HL-60/S4 (cell line): ENCODE data around the gene FGF7.
"Not testable (repeated sequence)": the region's sequence is repeated elsewhere in the genome, so short reads cannot be mapped to it uniquely, and the experiment has no call there.

Experiments
- in situ Hi-C: fragments of 300-500 bp; cut with MboI; formaldehyde crosslinking; loops from 2 replicates; pipeline ENCODE4 v1.14.3; 2022; ENCODE audit warnings: low sequenced_read_pairs

The FGF7 gene

DNA sequence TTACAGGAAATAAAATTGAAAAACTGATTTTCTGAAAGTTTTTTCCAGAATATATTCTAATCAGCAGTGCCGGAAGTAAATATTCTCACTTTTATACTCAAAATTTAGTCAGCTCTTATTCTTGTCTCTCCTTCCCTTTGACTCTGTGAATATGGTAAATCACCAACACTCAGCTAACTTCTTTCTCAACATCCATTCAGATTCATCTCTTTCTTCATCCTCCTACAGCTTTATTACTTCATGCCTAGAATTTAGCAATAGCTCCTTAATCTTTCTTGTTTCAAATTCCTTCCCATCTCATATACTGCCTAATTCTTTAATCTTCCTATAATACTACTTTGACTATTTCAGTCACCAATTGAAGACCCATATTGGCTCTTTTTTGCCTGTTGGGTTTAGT, 67.9 kb downstream of the FGF7 start:
- in situ Hi-C loops = no loop called here

DNA sequence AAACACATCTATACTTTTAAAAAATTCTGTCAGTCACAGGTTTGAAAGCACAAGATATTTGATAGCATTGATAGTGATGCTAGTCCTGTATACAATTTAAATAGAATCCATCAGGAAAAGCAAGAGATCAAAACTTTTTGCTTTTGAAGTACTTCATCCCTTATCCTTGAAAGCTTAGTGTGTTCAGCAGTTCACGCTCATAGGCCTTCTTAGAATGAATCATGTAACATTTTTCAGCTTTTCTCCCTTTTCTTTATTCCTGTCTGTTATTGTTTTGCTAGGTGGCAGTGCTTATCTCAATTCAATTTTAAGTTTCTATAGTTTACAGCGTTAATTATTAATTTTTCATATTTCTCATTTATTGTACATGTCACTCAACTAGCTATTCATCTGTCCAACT, 69.1 kb downstream of the FGF7 start:
- in situ Hi-C loops = no loop called here

DNA sequence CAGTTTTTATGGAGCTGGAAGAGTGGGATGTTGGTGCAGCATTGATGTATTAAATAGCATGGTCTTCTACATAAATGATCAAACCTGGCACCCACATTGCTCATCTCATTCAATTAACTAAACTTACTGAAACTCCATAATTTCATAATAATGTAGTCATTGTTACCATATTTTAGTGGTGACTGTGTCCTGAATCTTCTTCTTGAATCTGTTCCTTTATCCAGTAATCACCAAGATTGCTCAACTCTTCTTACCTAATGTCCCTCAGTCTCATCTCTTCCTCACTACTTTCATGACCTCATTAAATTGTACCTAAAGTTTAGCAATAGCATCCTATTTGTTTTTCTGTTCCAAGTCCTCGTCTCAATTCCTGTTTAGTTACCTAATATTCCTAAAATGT, 69.8 kb downstream of the FGF7 start:
- in situ Hi-C loops = no loop called here

DNA sequence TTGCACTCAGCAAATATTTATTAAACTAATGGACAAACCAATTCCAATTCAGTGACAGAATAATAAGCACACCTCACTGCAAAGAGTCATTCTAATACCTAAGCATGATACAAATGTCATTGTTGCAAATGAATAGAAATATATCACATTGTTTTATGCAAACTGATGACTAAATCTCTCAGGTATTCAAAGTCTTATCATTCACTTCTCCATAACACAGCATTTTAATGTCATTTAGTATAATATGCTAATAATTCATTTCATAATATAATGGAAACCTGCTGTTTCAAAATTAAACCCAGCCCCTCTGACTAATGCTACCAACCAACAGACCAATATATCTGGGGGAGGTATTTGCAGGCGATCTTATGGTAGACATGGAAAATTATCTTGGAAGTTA, 71.8 kb downstream of the FGF7 start:
- in situ Hi-C loops = no loop called here

DNA sequence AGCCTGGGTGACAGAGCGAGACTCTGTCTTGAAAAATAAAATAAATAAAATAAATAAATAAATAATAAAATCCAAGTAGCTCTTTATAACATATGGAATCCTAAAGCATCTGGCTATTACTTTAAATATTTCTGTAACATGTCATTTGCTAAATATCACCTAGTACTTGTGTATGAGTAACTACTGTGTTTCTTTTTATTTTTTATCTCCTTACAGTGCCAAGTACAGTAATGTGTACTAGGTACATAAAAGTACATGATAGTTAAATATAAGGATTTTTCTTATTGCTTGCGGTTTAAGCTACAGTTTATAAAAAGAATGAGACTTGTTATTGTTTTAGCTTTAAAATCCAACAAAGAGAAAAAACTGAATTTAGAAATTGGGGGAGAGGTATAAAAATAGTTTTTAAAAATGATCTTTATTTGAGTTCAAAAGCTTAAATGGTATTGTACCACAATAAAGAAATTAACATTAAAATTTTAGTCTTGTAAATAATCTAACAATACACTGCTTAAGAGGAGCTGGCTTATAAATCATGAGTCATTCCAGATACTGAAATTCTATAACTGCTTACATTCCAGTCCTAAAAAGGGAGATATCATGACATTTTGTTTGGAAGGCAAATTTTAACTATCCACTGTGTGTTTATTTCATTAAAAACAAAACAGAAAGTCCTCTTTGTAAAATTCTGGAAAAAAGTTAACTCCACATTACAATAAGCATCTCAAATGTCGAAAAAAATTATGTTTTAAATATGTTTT, 73.1 kb downstream of the FGF7 start:
- in situ Hi-C loops = no loop called here

DNA sequence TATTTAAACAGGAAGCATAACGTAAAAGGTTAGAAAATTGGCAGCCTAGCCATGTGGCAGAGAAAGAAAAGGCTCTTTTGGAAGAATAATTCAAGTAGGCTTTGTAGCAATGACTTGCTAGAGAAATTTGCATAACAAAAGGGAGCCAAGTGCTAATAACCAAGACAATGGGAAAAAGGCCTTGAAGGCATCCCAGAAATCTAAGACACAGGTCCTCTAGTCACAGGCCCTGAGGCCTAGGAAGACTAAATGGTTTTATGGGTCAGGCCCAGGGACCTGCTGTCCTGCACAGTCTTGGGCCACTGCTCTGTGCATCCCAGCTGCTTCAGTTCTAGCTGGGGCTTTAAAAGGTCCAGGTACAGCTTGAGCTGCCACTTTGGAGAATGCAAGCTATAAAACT, 78.5 kb downstream of the FGF7 start:
- in situ Hi-C loops = no loop called here

DNA sequence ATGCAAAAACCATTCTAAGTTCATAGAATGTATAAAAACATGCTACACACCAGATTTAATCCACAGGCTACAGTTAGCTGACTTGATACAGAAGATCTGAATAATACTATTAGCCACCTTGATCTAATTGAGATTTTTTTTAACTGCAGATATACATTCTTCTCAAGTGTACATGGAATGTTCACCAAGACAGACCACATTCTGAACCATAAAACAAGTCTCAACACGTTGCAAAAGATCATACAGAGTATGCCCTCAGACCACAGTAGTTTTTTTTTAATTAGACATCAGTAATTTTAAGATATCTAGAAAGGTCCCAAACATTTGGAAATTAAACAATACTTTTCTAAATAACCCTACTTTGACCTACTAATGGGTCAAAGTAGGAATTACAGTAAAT, 83.3 kb downstream of the FGF7 start:
- in situ Hi-C loops = no loop called here

DNA sequence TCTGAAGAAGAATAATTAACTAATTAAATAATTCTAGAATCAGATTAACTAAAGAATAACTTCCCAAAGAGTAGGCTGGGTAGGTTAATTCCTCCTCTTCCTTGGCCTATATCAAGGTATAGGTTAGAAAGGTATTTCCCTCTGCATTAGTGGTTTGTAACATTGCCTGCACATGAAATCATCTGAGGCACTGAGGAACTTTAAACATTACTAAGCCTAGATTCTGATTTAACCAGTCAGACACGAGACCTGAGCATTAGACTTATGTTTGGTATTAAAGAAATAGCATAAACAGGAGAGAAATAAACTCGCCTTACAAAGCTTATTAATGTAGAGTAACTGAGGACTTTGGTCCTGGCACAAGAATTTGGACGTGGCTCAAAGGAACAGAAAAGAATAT, 84.2 kb downstream of the FGF7 start:
- in situ Hi-C loops = no loop called here

DNA sequence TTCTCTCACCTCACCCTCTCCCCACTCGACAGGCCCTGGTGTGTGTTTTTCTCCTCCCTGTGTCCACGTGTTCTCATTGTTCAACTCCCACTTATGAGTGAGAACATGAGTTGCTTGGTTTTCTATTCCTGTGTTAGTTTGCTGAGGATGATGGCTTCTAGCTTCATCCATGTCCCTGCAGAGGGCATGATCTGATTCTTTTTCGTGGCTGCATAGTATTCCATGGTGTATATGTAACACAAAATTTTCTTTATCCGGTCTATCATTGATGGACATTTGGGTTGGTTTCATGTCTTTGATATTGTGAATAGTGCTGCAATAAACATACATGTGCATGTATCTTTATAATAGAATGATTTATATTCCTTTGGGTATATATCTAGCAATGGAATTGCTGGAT, 89.7 kb downstream of the FGF7 start:
- in situ Hi-C loops = not testable (repeated sequence)

DNA sequence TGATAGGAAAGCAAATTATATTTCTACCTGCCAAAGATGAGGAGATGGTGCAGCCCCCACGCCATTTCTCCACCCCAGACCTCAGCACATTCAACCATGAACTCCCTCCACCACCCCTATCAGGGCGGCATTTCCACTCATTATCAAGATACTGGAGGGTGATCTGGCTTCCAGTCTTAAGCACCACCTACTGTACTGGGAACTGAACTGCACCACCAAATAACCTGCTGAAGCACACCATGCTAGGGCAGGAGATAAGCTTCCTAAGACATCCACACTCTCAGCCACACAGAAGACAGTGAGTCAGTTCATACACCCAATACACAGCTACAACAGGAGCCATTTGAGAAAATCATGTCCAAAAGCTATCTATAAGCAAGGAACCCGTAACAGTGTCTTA, 98.8 kb downstream of the FGF7 start:
- in situ Hi-C loops = no loop called here

DNA sequence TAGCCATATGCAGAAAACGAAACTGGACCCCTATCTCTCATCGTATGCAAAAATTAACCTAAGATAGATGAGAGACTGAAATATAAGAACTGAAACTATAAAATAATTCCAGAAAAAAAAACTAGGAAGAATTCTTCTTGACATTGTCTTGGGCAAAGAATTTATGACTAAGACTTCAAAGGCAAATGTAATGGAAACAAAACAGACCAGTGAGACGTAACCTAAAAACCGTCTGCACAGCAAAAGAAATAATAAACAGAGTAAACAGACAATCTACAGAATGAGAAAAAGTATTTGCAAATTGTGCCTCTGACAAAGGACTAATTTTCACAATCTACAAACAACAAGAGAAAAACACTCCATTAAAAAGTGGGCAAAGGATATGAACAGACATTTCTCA, 105.2 kb downstream of the FGF7 start:
- in situ Hi-C loops = no loop called here

DNA sequence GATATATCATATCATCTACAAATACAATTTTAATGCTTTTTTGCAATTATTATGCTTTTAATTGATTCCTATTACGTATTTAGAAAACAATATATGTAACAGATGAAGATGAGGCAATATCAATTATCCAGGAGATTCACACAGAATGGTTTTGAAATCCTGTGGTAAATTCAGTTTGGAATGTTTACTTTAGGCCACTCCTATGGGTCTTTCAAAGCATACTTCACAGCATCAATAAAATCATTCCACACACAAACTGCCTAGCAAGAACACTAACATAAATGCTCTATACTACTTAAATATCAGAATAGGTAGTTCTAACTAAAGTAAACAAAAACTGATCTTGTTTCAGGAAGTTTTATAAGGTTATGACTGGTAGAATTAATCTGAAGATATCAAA, 107.0 kb downstream of the FGF7 start:
- in situ Hi-C loops = no loop called here
